Upper lobe of left lung (tissue), 4 donors: ENCODE measurements around the gene ZNF764.

Experiments used
- CTCF ChIP-seq, 6 experiments: fragments of 450-650 bp in 4 of 6; fragments of 200-600 bp in 2 of 6; sonication (generic) in 2 of 6; IDR thresholded peaks; one replicate each; pipeline ENCODE4 v1.5.1; 2016 to 2019; ENCODE audit warnings: antibody characterized with exemption in 6 of 6
- POLR2A ChIP-seq, 4 donors: fragments of 450-650 bp; IDR thresholded peaks; one replicate each; pipeline ENCODE4 v1.5.1; 2016 to 2017; ENCODE audit warnings: antibody characterized with exemption in 4 of 4, mild to moderate bottlenecking in 2 of 4
- POLR2AphosphoS5 ChIP-seq, 2 donors: sonication (generic); formaldehyde crosslinking; IDR thresholded peaks; one replicate each; pipeline ENCODE4 v1.5.1; 2017; ENCODE audit warnings: antibody characterized with exemption in 2 of 2

GRCh38 chr16:30525844-30526136, 32.4 kb downstream of the ZNF764 start:
- TF ChIP-seq CTCF (IDR thresholded peaks at IDR 0.05) (no peak), POLR2A (IDR thresholded peaks at IDR 0.05) (no peak), POLR2AphosphoS5 (IDR thresholded peaks at IDR 0.05) (no peak)
